NCI-H2081 treated with DMSO at 0.1 percent for 48 hours (cell line): ENCODE data around the gene ARID3C.

Source experiments
- DNase-seq: peaks from one replicate; lab custom pipeline; 2025; lab: John Stamatoyannopoulos, UW

Gene ARID3C, protein sequence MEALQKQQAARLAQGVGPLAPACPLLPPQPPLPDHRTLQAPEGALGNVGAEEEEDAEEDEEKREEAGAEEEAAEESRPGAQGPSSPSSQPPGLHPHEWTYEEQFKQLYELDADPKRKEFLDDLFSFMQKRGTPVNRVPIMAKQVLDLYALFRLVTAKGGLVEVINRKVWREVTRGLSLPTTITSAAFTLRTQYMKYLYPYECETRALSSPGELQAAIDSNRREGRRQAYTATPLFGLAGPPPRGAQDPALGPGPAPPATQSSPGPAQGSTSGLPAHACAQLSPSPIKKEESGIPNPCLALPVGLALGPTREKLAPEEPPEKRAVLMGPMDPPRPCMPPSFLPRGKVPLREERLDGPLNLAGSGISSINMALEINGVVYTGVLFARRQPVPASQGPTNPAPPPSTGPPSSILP

DNA sequence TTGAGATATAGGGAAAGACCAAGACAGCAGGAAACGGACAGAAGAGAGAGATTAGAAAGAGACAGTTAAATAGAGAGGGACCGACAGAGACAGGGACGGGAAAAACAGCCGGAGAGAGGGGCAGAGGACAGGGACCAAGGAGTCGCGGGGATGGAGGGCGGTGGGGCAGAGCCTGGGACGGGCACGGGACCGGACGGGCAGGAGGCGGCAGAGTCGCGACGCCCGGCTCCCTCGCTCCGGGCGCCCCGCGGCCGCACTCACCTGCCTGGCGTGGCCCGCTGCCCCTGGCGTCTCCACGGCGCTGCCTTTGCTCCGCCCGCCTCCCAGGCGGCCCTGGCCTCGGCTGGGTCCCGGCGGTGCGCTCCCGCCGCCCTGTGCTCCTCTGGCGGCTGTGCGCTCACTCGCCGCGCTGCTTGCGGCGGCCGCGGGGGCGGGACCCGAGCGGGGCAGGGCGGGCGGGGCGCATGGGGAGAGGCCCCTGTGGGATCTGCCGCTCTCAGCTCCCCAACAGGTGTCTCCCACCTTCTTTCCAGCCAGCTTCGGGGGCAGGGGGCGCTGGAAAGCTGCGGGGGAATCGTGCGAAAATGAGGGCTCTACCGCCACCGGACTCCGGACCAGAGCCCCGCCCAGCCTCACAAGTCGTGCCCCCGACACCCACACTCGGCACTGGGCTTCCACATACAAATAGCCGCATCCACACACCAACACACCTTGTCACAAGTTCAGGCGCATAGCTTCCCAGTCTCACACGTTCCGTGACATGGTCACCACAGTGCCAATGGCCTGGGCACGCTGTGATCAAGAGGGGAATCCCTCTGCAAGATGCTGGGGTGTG lies at the start of gene ARID3C:
Gene ARID3C, minus strand, starts transcription at position 411 of the 835 bp plus-strand sequence. CDS start 1,052 bp downstream, outside the sequence.
- no peak for DNase-seq

DNA sequence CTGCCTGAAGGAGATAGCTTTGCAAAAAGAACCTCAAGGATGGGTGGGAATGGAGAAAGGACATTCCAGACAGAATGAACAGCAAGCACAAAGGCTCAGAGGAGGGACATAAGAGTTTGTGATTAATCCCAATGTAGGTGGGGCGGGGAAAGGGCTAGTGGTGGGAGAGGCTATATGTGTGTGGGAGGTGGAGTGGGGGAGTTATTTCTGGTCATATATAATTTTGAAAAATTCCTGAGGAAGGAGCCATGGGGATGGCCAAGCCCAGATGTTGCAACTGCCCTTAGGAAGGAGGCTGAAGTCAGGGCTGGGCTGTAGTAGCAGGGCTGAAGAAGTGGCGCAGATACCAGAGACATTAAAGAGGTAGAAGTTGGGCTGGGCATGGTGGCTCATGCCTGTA lies 47.0 kb upstream of the ARID3C start:
- DNase-seq, result no peak

DNA sequence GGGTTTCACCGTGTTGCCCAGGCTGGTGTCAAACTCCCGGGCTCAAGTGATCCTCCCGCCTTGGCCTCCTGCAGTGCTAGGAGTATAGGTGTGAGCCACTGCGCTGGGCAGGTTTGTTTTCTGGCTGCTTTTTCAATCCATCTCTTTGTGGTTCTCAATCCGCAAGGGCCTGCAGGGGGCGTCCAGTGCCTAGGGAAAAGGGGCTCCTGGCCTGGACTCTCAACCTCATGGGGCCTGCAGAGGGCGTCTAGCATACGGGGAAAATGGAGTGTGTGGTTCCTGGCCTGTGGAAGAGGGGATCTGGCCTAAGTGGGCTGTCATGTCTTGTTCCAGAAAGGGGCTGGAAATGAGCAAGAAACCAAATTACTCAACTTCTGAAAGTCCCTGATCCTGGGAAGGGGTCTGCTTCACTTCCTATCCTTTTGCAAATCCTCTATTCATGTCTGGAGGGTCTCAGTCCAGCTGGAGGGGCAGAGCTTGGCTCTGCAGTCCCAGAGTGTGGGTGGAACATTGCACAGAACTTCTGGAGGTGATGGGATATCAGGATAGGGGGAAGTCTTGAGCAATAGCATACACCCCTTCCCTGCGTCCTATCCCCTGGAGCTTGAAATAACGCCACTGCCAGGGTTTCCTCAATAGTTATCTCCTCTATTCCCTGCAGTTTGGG lies 46.3 kb upstream of the ARID3C start:
- DNase-seq, result no peak

GRCh38 chr9:34674440-34674839 lies 45.6 kb upstream of the ARID3C start:
- no peak for DNase-seq

- DNase-seq, result no peak
These were observed 42.4 kb upstream of the ARID3C start for GRCh38 chr9:34671307-34671706.

- no peak for DNase-seq
These were observed 41.1 kb upstream of the ARID3C start for GRCh38 chr9:34669809-34670562.

- peak; percentile 59 for DNase-seq
These were observed 36.8 kb upstream of the ARID3C start for GRCh38 chr9:34665381-34666250.

DNA sequence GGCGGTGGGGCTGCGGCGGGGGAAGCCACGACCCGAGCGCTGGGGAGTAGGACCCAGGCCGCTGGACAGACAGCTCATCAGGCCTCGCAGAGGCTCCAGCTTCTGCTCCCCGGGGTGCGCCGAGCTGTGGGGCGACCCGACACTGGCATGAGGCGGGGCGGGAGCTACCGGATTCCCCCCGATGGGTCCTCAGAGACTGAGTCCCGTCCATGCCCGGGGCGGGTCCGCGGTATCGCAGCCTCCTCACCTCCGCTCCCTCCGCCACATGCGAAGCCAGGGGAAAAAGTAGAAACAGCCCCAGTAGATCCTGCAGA lies 36.2 kb upstream of the ARID3C start:
- no peak for DNase-seq

DNA sequence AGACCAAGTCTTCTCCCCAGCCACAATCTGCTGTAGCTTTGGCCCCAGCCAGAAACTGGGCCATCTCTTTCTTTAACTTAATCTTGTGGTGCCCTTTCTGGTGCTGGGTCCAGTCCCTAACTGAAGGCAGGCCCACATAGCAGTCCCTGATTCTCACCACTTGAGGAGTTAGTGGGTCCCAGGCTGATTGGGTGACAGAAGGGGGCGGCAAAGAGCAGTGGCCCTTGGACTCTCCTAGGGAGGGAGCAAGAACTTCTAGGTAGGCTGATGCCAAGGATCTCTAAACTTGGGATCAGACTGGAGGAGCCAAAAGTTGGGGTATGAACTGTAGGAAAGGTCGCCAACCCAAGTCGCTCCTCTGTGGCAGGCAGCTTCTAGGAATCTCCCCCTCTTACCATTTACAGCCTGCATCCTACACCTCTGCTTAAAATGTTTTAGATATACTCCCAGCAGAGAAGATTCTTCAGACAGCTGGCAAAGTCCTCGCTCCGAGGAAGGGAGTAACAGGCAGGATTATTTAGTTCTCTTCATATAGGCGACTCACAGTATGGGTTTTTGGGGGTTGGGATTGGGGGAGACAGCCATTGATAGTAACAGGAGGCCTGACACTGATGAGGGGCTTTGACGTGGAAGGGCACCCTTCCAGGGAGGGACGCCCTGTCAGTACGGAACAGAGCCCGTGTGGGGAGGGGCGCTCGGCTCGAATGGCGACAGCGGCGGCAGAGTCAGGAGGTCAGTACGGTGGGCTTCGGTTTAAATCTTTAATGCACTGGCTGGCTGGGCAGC lies 35.6 kb upstream of the ARID3C start:
- DNase-seq, result no peak

- DNase-seq, result no peak
These were observed 34.4 kb upstream of the ARID3C start for GRCh38 chr9:34663303-34663605.

DNA sequence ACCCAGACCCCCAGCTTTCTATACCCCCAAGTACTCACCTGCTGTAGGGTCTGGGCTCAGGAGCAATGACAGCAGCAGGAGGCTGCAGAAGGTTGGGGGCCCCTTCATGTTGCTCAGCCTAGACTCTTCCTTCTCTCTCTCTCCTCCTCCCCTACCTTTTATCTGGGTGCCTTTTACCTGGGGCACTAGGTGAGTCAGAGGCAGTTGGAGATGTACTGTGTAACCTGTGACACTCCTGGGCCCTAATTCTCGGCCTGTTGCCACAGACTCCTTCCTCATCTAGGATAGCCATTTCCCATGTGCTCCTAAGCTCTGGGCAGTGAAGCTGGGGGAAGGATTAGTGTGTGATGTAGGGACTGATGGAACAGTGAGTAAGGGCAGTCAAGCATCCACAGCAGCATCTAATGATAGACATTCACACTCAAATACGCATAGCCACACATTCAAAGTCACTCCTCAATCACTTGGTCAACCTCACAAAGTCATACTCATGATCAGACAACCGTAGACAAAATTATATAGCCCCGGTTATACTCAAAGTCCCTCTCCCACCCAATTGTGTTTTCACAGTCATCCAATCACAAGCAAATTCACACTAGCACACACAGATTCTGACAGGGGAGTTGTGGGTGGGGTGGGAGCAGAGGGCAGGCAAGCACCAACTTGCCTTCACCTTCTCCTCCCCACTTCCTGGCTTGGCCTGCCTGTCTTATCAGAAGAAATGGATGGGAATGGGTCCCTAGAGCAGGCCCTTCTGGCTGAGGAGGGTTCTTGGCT lies 33.8 kb upstream of the ARID3C start, which contains the start of gene CCL27:
Gene CCL27, minus strand, starts transcription at position 132 of the 777 bp plus-strand sequence. Its CDS starts 24 bp downstream, at position 108.
- DNase-seq, result no peak

GRCh38 chr9:34659592-34660253 lies 30.9 kb upstream of the ARID3C start:
- DNase-seq, result no peak

GRCh38 chr9:34658461-34658860 lies 29.6 kb upstream of the ARID3C start:
- no peak for DNase-seq

GRCh38 chr9:34656992-34657391 lies 28.1 kb upstream of the ARID3C start:
- no peak for DNase-seq

- no peak for DNase-seq
These were observed 26.5 kb upstream of the ARID3C start for GRCh38 chr9:34655394-34655793.

GRCh38 chr9:34654323-34655051 lies 25.6 kb upstream of the ARID3C start:
- no peak for DNase-seq

- no peak for DNase-seq
These were observed 24.5 kb upstream of the ARID3C start for GRCh38 chr9:34653151-34654072.
